ENCODE data around the gene CCNT1. TPM values are rescaled to one million over a fixed set of nuclear protein-coding genes. Genes with fewer than 3 reads are reported as not detected.
A peak's percentile ranks its signal among the peaks of the same experiment; 100 is the strongest.
"Not testable (repeated sequence)": the region's sequence is repeated elsewhere in the genome, so short reads cannot be mapped to it uniquely, and the experiment has no call there.

Gene CCNT1
- total RNA-seq, 2 donors from 2014 or later, result 53.4 to 64.0 TPM

GRCh38 chr12:48686615-48687334, 29.7 kb downstream of the CCNT1 start:
- Mint-ChIP-seq H3K27me3 (no peaks in the 10 kb centered on the region), H3K9me3 (no peaks in the 10 kb centered on the region), H3K4me1 (ENCODE audit: low read depth in 2 of 2) (peaks cover 10 to 21% of the 10 kb centered on the region in 2 donors), H3K4me3 (no peak overlapping the region), H3K27ac (peak overlapping the region in 1 of 2 donors; percentile 40), H3K36me3 (peaks cover 10% of the 10 kb centered on the region)
- ATAC-seq (no peak), DNase-seq (ENCODE audit: low spot score) (no peak)

- no peak for DNase-seq (ENCODE audit: low spot score)
- no peak for ATAC-seq
- H3K4me1 Mint-ChIP-seq (ENCODE audit: low read depth in 2 of 2), result peaks cover 7 to 22% of the 10 kb centered on the region in 2 donors
- no peak overlapping the region for H3K4me3 Mint-ChIP-seq
- peaks cover 6% of the 10 kb centered on the region for H3K36me3 Mint-ChIP-seq
- no peaks in the 10 kb centered on the region for H3K27me3 Mint-ChIP-seq
- H3K9me3 Mint-ChIP-seq, result no peaks in the 10 kb centered on the region
- peak overlapping the region in 1 of 2 donors; percentile 40 for H3K27ac Mint-ChIP-seq
Observed at GRCh38 chr12:48686037-48686595, 30.4 kb downstream of the CCNT1 start.

- H3K4me3 Mint-ChIP-seq, result peak overlapping the region; percentile 81
- DNase-seq (ENCODE audit: low spot score), result no peak
- no peaks in the 10 kb centered on the region for H3K9me3 Mint-ChIP-seq
- no peak overlapping the region for H3K27ac Mint-ChIP-seq
- no peaks in the 10 kb centered on the region for H3K27me3 Mint-ChIP-seq
- peaks cover 11% of the 10 kb centered on the region for H3K36me3 Mint-ChIP-seq
- H3K4me1 Mint-ChIP-seq (ENCODE audit: low read depth in 2 of 2), result peaks cover 21 to 33% of the 10 kb centered on the region in 2 donors
- no peak for ATAC-seq
Observed at GRCh38 chr12:48683534-48683933, 33.0 kb downstream of the CCNT1 start.

GRCh38 chr12:48682927-48683326, 33.6 kb downstream of the CCNT1 start:
- H3K27ac Mint-ChIP-seq, result no peak overlapping the region
- no peak for ATAC-seq
- no peak for DNase-seq (ENCODE audit: low spot score)
- peaks cover 26 to 38% of the 10 kb centered on the region in 2 donors for H3K4me1 Mint-ChIP-seq (ENCODE audit: low read depth in 2 of 2)
- H3K4me3 Mint-ChIP-seq, result peak overlapping the region; percentile 81
- H3K9me3 Mint-ChIP-seq, result no peaks in the 10 kb centered on the region
- H3K27me3 Mint-ChIP-seq, result no peaks in the 10 kb centered on the region
- peaks cover 13% of the 10 kb centered on the region for H3K36me3 Mint-ChIP-seq

GRCh38 chr12:48682533-48682905, 34.0 kb downstream of the CCNT1 start:
- H3K27me3 Mint-ChIP-seq; ATAC-seq; H3K9me3 Mint-ChIP-seq; DNase-seq (ENCODE audit: low spot score): not testable (repeated sequence)
- Mint-ChIP-seq H3K4me1 (ENCODE audit: low read depth in 2 of 2) (peaks cover 30 to 38% of the 10 kb centered on the region in 2 donors), H3K36me3 (peaks cover 13% of the 10 kb centered on the region), H3K4me3 (peak overlapping the region; percentile 81), H3K27ac (peak overlapping the region; percentile 86 to 90)

GRCh38 chr12:48681710-48682532, 34.6 kb downstream of the CCNT1 start, which contains the start of gene KANSL2:
Gene KANSL2 (minus strand): TSS chr12:48682238. CDS start chr12:48681632, 606 bp downstream.
- H3K9me3 Mint-ChIP-seq, result no peaks in the 10 kb centered on the region
- H3K27ac Mint-ChIP-seq, result peak within 1 kb of the TSS; percentile 86 to 90
- no peaks in the 10 kb centered on the region for H3K27me3 Mint-ChIP-seq
- peaks cover 13% of the 10 kb centered on the region for H3K36me3 Mint-ChIP-seq
- DNase-seq (ENCODE audit: low spot score), result peak; percentile 98
- H3K4me3 Mint-ChIP-seq, result peak within 1 kb of the TSS; percentile 81
- peak; percentile 99 to 100 for ATAC-seq
- peaks cover 34 to 42% of the 10 kb centered on the region in 2 donors for H3K4me1 Mint-ChIP-seq (ENCODE audit: low read depth in 2 of 2)

- Mint-ChIP-seq H3K4me1 (ENCODE audit: low read depth in 2 of 2) (peaks cover 34 to 40% of the 10 kb centered on the region in 2 donors), H3K4me3 (peak overlapping the region; percentile 81), H3K36me3 (peaks cover 13% of the 10 kb centered on the region), H3K27me3 (no peaks in the 10 kb centered on the region), H3K27ac (peak overlapping the region; percentile 86 to 90), H3K9me3 (no peaks in the 10 kb centered on the region)
- ATAC-seq, result no peak
- no peak for DNase-seq (ENCODE audit: low spot score)
Observed at GRCh38 chr12:48681399-48681709, 35.2 kb downstream of the CCNT1 start.

- Mint-ChIP-seq H3K27ac (peak overlapping the region; percentile 86 to 90), H3K36me3 (peaks cover 13% of the 10 kb centered on the region), H3K27me3 (no peaks in the 10 kb centered on the region), H3K4me1 (ENCODE audit: low read depth in 2 of 2) (peaks cover 34 to 35% of the 10 kb centered on the region in 2 donors), H3K9me3 (no peaks in the 10 kb centered on the region), H3K4me3 (peak overlapping the region; percentile 81)
- no peak for ATAC-seq
- no peak for DNase-seq (ENCODE audit: low spot score)
Observed at GRCh38 chr12:48680861-48681260, 35.6 kb downstream of the CCNT1 start.

GRCh38 chr12:48678551-48679185, 37.8 kb downstream of the CCNT1 start:
- no peak for DNase-seq (ENCODE audit: low spot score)
- H3K4me3 Mint-ChIP-seq, result peak overlapping the region; percentile 81
- peaks cover 34 to 35% of the 10 kb centered on the region in 2 donors for H3K4me1 Mint-ChIP-seq (ENCODE audit: low read depth in 2 of 2)
- H3K27me3 Mint-ChIP-seq, result no peaks in the 10 kb centered on the region
- no peaks in the 10 kb centered on the region for H3K9me3 Mint-ChIP-seq
- H3K27ac Mint-ChIP-seq, result peak overlapping the region; percentile 49 to 59
- peaks cover 13% of the 10 kb centered on the region for H3K36me3 Mint-ChIP-seq
- no peak for ATAC-seq

GRCh38 chr12:48671231-48671856, 45.2 kb downstream of the CCNT1 start:
- Mint-ChIP-seq H3K9me3 (no peaks in the 10 kb centered on the region), H3K4me1 (ENCODE audit: low read depth in 2 of 2) (peaks cover 0 to 6% of the 10 kb centered on the region in 2 donors), H3K4me3 (no peak overlapping the region), H3K27me3 (no peaks in the 10 kb centered on the region), H3K36me3 (peaks cover 24% of the 10 kb centered on the region), H3K27ac (no peak overlapping the region)
- DNase-seq (ENCODE audit: low spot score) (no peak), ATAC-seq (no peak)

GRCh38 chr12:48668996-48669395, 47.5 kb downstream of the CCNT1 start:
- DNase-seq (ENCODE audit: low spot score) (no peak), ATAC-seq (no peak)
- Mint-ChIP-seq H3K36me3 (peaks cover 24% of the 10 kb centered on the region), H3K27ac (no peak overlapping the region), H3K4me1 (ENCODE audit: low read depth in 2 of 2) (peaks cover 0 to 6% of the 10 kb centered on the region in 2 donors), H3K4me3 (no peak overlapping the region), H3K9me3 (no peaks in the 10 kb centered on the region), H3K27me3 (no peaks in the 10 kb centered on the region)

- no peak overlapping the region for H3K27ac Mint-ChIP-seq
- peaks cover 12% of the 10 kb centered on the region for H3K36me3 Mint-ChIP-seq
- no peak for ATAC-seq
- no peaks in the 10 kb centered on the region for H3K9me3 Mint-ChIP-seq
- H3K27me3 Mint-ChIP-seq, result no peaks in the 10 kb centered on the region
- peaks cover under 1 to 2% of the 10 kb centered on the region in 2 donors for H3K4me1 Mint-ChIP-seq (ENCODE audit: low read depth in 2 of 2)
- no peak for DNase-seq (ENCODE audit: low spot score)
- H3K4me3 Mint-ChIP-seq, result no peak overlapping the region
Observed at GRCh38 chr12:48659863-48660262, 56.6 kb downstream of the CCNT1 start.

- H3K36me3 Mint-ChIP-seq, result peaks cover 22% of the 10 kb centered on the region
- ATAC-seq (no peak), DNase-seq (ENCODE audit: low spot score) (no peak)
- H3K27ac Mint-ChIP-seq, result no peak overlapping the region
- H3K9me3 Mint-ChIP-seq, result no peaks in the 10 kb centered on the region
- H3K4me1 Mint-ChIP-seq (ENCODE audit: low read depth in 2 of 2), result peaks cover 5 to 6% of the 10 kb centered on the region in 2 donors
- H3K4me3 Mint-ChIP-seq, result no peak overlapping the region
- H3K27me3 Mint-ChIP-seq, result no peaks in the 10 kb centered on the region
Observed at GRCh38 chr12:48651681-48652080, 64.8 kb downstream of the CCNT1 start.
